Erythroblast (primary cell): ENCODE results near the gene MAP3K9.

ENCODE experiments used
- GATA1 ChIP-seq: IDR thresholded peaks from 2 replicates; pipeline ENCODE4 v1.6.1; 2011; ENCODE audit warnings: low read depth, mild to moderate bottlenecking, control low read depth, low read length, moderate library complexity
- POLR2A ChIP-seq: IDR thresholded peaks from 2 replicates; pipeline ENCODE4 v1.6.1; 2011; ENCODE audit warnings: mild to moderate bottlenecking, low read length

GRCh38 chr14:70706177-70706576 is 103.1 kb downstream of the MAP3K9 start:
- TF ChIP-seq POLR2A (no peak), GATA1 (no peak)
